Measurements from ENCODE around the gene FLCN.
"Not testable (repeated sequence)": the region's sequence is repeated elsewhere in the genome, so short reads cannot be mapped to it uniquely, and the experiment has no call there.

FLCN gene

GRCh38 chr17:17237026-17237799 lies at the start of gene FLCN:
FLCN (minus strand) TSS chr17:17237168; CDS start chr17:17228137, 9,031 bp downstream.
- DNase-seq, result peak; percentile 78

GRCh38 chr17:17285951-17286350 lies 49.0 kb upstream of the FLCN start:
- no peak for DNase-seq

- DNase-seq, result peak; percentile 91
These were observed 43.9 kb upstream of the FLCN start, which contains the start of gene COPS3 for GRCh38 chr17:17280613-17281549. COPS3 (minus strand) TSS chr17:17281246; CDS start chr17:17281186, 60 bp downstream.

- no peak for DNase-seq
These were observed 42.3 kb upstream of the FLCN start for GRCh38 chr17:17279316-17279715.

- DNase-seq, result not testable (repeated sequence)
These were observed 40.5 kb upstream of the FLCN start for GRCh38 chr17:17277431-17277830.

GRCh38 chr17:17275971-17276370 lies 39.0 kb upstream of the FLCN start:
- DNase-seq, result no peak

GRCh38 chr17:17269926-17270773 lies 33.2 kb upstream of the FLCN start:
- DNase-seq, result no peak

- no peak for DNase-seq
These were observed 27.5 kb upstream of the FLCN start for GRCh38 chr17:17264430-17264829.

GRCh38 chr17:17258998-17259397 lies 22.0 kb upstream of the FLCN start:
- no peak for DNase-seq

- no peak for DNase-seq
These were observed 21.0 kb upstream of the FLCN start for GRCh38 chr17:17258011-17258410.

- DNase-seq, result no peak
These were observed 19.3 kb upstream of the FLCN start for GRCh38 chr17:17256316-17256715.

GRCh38 chr17:17255689-17256088 lies 18.7 kb upstream of the FLCN start:
- DNase-seq, result not testable (repeated sequence)

GRCh38 chr17:17254036-17254435 lies 17.1 kb upstream of the FLCN start:
- no peak for DNase-seq

- DNase-seq, result no peak
These were observed 16.4 kb upstream of the FLCN start for GRCh38 chr17:17253406-17253805.

GRCh38 chr17:17252149-17252661 lies 15.2 kb upstream of the FLCN start:
- DNase-seq, result no peak

- DNase-seq, result no peak
These were observed 9.9 kb upstream of the FLCN start for GRCh38 chr17:17246879-17247278.

- DNase-seq, result no peak
These were observed 6.2 kb upstream of the FLCN start for GRCh38 chr17:17243163-17243562.

- no peak for DNase-seq
These were observed 5.3 kb upstream of the FLCN start for GRCh38 chr17:17242246-17242645.

GRCh38 chr17:17241656-17242055 lies 4.7 kb upstream of the FLCN start:
- DNase-seq, result no peak

GRCh38 chr17:17239832-17240231 lies 2.9 kb upstream of the FLCN start:
- no peak for DNase-seq

GRCh38 chr17:17236295-17237025 lies 508 bp downstream of the FLCN start:
- DNase-seq, result no peak
